Natural killer cell (primary cell): ENCODE measurements around the gene BANF2. TPM values are rescaled to one million over a fixed set of nuclear protein-coding genes. Genes with fewer than 3 reads are reported as not detected.

Source experiments
- ATAC-seq, 3 donors: fragments of 150-1000 bp in 2 of 3; fragments of 200-7000 bp in 1 of 3; cut with Tn5 transposase; 1 replicate in 1 of 3; 2 replicates in 2 of 3; pipeline ENCODE4 v1.10.0; 2021; ENCODE audit warnings: mild to moderate bottlenecking in 2 of 3, moderate library complexity in 2 of 3
- DNase-seq, 2 donors: peaks; one replicate each; pipeline versions ENCODE4 v3.0.0 to v3.0.0-alpha.2; 2013 to 2021; ENCODE audit warnings: mixed read lengths in 1 of 2
- H3K27ac ChIP-seq: one replicate; pipeline ENCODE4 v1.5.1; 2013; ENCODE audit warnings: mild to moderate bottlenecking, low read length
- H3K27me3 ChIP-seq: one replicate; pipeline ENCODE4 v1.6.1; 2013; ENCODE audit warnings: low read length; ENCODE audit not compliant: control insufficient read depth, insufficient read depth
- H3K36me3 ChIP-seq: one replicate; pipeline ENCODE4 v1.6.1; 2013; ENCODE audit warnings: low read length; ENCODE audit not compliant: control insufficient read depth, insufficient read depth
- H3K4me1 ChIP-seq: one replicate; pipeline ENCODE4 v1.6.1; 2013; ENCODE audit warnings: low read length; ENCODE audit not compliant: control insufficient read depth, insufficient read depth
- H3K4me3 ChIP-seq: one replicate; pipeline ENCODE4 v1.5.1; 2013; ENCODE audit warnings: low read length
- H3K9me3 ChIP-seq: one replicate; pipeline ENCODE4 v1.6.1; 2013; ENCODE audit warnings: low read length; ENCODE audit not compliant: control insufficient read depth, insufficient read depth
- H3K27ac Mint-ChIP-seq, 2 donors: one replicate each; pipeline ENCODE4 v1.8.0; 2022; ENCODE audit warnings: mild to moderate bottlenecking in 2 of 2, mixed read lengths in 2 of 2, moderate library complexity in 1 of 2
- H3K27me3 Mint-ChIP-seq, 2 donors: one replicate each; pipeline ENCODE4 v1.8.0; 2022; ENCODE audit warnings: low read depth in 2 of 2, mixed read lengths in 2 of 2
- H3K36me3 Mint-ChIP-seq: one replicate; pipeline ENCODE4 v1.8.0; 2022; ENCODE audit warnings: mixed read lengths
- H3K4me1 Mint-ChIP-seq, 2 donors: one replicate each; pipeline ENCODE4 v1.8.0; 2022; ENCODE audit warnings: mixed read lengths in 2 of 2
- H3K4me3 Mint-ChIP-seq: one replicate; pipeline ENCODE4 v1.8.0; 2022; ENCODE audit warnings: mild to moderate bottlenecking, moderate library complexity, mixed read lengths
- H3K9me3 Mint-ChIP-seq, 2 donors: one replicate each; pipeline ENCODE4 v1.8.0; 2022; ENCODE audit warnings: mixed read lengths in 2 of 2
- WGBS: methylation state at CpG from one replicate; pipeline ENCODE4 v1.1.7; 2013; ENCODE audit warnings: missing lambda C conversion rate; ENCODE audit not compliant: insufficient coverage; 5-methylcytosine and 5-hydroxymethylcytosine counted together
- intact Hi-C: fragments of 100-400 bp; cut with micrococcal nuclease; formaldehyde crosslinking; loops from one replicate; pipeline ENCODE4 v1.14.2; 2022
- total RNA-seq, 4 donors: library from RNA; stranded (reverse); fragments of 120-200 nt in 1 of 4; gene quantifications; one replicate each; pipeline versions ENCODE4 v1.2.3 to v1.2.4, GENCODE V29; 2013 to 2022
- TF ChIP-seq, protein P1 (sequence below): fragments of 200-600 bp; IDR thresholded peaks from one replicate; pipeline ENCODE4 v1.8.0; 2022; ENCODE audit warnings: antibody characterized with exemption

BANF2 gene
- total RNA-seq, 3 donors from 2014 or later (not counting 1 experiment from before 2014, with no cell fraction given) = not detected

- Mint-ChIP-seq H3K36me3 (no peaks in the 10 kb centered on the region), H3K4me3 (no peak overlapping the region), H3K9me3 (no peaks in the 10 kb centered on the region), H3K27me3 (no peaks in the 10 kb centered on the region), H3K4me1 (peaks cover 27 to 54% of the 10 kb centered on the region in 2 donors), H3K27ac (peak overlapping the region in 1 of 2 donors; percentile 29)
- Histone ChIP-seq H3K27ac (no peak overlapping the region), H3K4me1 (peaks cover 26% of the 10 kb centered on the region), H3K36me3 (peaks cover 5% of the 10 kb centered on the region), H3K4me3 (no peak overlapping the region), H3K27me3 (no peaks in the 10 kb centered on the region), H3K9me3 (no peaks in the 10 kb centered on the region)
- no peak for ATAC-seq
- TF ChIP-seq, protein P1, sequence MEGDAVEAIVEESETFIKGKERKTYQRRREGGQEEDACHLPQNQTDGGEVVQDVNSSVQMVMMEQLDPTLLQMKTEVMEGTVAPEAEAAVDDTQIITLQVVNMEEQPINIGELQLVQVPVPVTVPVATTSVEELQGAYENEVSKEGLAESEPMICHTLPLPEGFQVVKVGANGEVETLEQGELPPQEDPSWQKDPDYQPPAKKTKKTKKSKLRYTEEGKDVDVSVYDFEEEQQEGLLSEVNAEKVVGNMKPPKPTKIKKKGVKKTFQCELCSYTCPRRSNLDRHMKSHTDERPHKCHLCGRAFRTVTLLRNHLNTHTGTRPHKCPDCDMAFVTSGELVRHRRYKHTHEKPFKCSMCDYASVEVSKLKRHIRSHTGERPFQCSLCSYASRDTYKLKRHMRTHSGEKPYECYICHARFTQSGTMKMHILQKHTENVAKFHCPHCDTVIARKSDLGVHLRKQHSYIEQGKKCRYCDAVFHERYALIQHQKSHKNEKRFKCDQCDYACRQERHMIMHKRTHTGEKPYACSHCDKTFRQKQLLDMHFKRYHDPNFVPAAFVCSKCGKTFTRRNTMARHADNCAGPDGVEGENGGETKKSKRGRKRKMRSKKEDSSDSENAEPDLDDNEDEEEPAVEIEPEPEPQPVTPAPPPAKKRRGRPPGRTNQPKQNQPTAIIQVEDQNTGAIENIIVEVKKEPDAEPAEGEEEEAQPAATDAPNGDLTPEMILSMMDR = no peak
- peak in 1 of 2 donors; percentile 13 for DNase-seq
- 96% methylated on average over 2 of the region's 2 CpGs for WGBS
- intact Hi-C loops = no loop called here
Observed at GRCh38 chr20:17651760-17652388, 47.9 kb upstream of the BANF2 start.

DNA sequence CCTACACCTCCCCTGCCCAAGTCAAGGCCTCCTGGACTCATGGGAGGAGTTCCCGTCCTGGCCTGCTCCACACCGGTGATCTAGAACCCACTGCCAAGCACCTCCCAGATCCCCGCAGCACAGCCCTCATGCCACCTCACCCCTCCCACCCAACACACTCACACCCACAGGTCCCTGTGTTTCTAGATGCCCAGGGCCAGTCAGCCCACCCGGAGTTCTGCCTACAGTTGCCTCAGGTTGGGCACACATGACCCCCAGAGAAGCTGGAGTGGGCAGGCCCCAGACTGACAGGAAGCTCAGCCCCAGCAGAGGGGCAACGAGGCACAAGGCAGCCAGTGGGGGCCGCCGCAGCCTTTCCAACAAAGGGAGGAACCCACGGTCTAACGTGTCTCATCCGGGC is 47.4 kb upstream of the BANF2 start:
- peaks cover 25% of the 10 kb centered on the region for H3K4me1 ChIP-seq
- 89% methylated on average over 10 of the region's 10 CpGs for WGBS
- ATAC-seq = no peak
- intact Hi-C loops = no loop called here
- Mint-ChIP-seq H3K27ac (peak overlapping the region in 1 of 2 donors; percentile 29), H3K4me1 (peaks cover 32 to 54% of the 10 kb centered on the region in 2 donors), H3K9me3 (no peaks in the 10 kb centered on the region), H3K4me3 (no peak overlapping the region), H3K36me3 (no peaks in the 10 kb centered on the region), H3K27me3 (no peaks in the 10 kb centered on the region)
- no peaks in the 10 kb centered on the region for H3K27me3 ChIP-seq
- peaks cover 5% of the 10 kb centered on the region for H3K36me3 ChIP-seq
- no peak for DNase-seq
- no peak overlapping the region for H3K4me3 ChIP-seq
- no peak overlapping the region for H3K27ac ChIP-seq
- TF ChIP-seq, protein P1 = no peak
- no peaks in the 10 kb centered on the region for H3K9me3 ChIP-seq

GRCh38 chr20:17653835-17654648 is 45.7 kb upstream of the BANF2 start:
- intact Hi-C loops = no loop called here
- DNase-seq (no peak), ATAC-seq (no peak)
- peaks cover 36 to 46% of the 10 kb centered on the region in 2 donors for H3K4me1 Mint-ChIP-seq
- TF ChIP-seq, protein P1 = no peak
- H3K9me3 ChIP-seq = no peaks in the 10 kb centered on the region
- no peaks in the 10 kb centered on the region for H3K27me3 Mint-ChIP-seq
- H3K4me3 ChIP-seq = no peak overlapping the region
- H3K27me3 ChIP-seq = no peaks in the 10 kb centered on the region
- H3K36me3 Mint-ChIP-seq = peaks cover 7% of the 10 kb centered on the region
- H3K9me3 Mint-ChIP-seq = no peaks in the 10 kb centered on the region
- peaks cover 10% of the 10 kb centered on the region for H3K36me3 ChIP-seq
- no peak overlapping the region for H3K4me3 Mint-ChIP-seq
- peak overlapping the region in 1 of 2 donors; percentile 64 for H3K27ac Mint-ChIP-seq
- peaks cover 9% of the 10 kb centered on the region for H3K4me1 ChIP-seq
- WGBS = 89% methylated on average over 11 of the region's 11 CpGs
- no peak overlapping the region for H3K27ac ChIP-seq
